ENCODE results near the gene BPHL. TPM values are rescaled to one million over a fixed set of nuclear protein-coding genes. Genes with fewer than 3 reads are reported as not detected.
"Not testable (repeated sequence)": the region's sequence is repeated elsewhere in the genome, so short reads cannot be mapped to it uniquely, and the experiment has no call there.

BPHL gene
- total RNA-seq, 2 donors from 2014 or later, result 13.4 to 31.7 TPM

DNA sequence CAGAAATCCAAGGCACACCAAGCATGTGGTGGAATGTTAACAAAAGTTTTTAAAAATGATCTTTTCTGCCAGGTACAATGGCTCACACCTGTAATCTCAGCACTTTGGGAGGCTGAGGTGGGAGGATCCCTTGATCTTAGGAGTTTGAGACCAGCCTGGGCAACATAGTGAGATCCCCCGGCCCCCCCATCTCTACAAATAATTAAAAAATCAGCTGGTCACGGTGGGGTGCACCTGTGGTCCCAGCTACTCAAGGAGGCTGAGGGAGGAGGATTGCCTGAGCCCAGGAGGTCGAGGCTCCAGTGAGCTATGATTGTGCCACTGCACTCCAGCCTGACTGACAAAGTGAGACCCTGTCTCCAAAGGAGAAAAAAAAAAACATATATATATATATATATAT is 42.2 kb upstream of the BPHL start:
- TF ChIP-seq, protein P1, sequence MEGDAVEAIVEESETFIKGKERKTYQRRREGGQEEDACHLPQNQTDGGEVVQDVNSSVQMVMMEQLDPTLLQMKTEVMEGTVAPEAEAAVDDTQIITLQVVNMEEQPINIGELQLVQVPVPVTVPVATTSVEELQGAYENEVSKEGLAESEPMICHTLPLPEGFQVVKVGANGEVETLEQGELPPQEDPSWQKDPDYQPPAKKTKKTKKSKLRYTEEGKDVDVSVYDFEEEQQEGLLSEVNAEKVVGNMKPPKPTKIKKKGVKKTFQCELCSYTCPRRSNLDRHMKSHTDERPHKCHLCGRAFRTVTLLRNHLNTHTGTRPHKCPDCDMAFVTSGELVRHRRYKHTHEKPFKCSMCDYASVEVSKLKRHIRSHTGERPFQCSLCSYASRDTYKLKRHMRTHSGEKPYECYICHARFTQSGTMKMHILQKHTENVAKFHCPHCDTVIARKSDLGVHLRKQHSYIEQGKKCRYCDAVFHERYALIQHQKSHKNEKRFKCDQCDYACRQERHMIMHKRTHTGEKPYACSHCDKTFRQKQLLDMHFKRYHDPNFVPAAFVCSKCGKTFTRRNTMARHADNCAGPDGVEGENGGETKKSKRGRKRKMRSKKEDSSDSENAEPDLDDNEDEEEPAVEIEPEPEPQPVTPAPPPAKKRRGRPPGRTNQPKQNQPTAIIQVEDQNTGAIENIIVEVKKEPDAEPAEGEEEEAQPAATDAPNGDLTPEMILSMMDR (IDR thresholded peaks at IDR 0.05), result no peak
- no peak for DNase-seq
- intact Hi-C loops (cut with DNase I), result no loop called here
- no peak overlapping the region for H3K27ac ChIP-seq
- peaks cover 16% of the 10 kb centered on the region for H3K36me3 ChIP-seq
- H3K9me3 ChIP-seq, result no peaks in the 10 kb centered on the region
- H3K4me3 ChIP-seq, result no peak overlapping the region
- no peak overlapping the region for H3K9ac ChIP-seq (ENCODE audit: low read depth in 2 of 2, low read length in 2 of 2)
- H3K4me1 ChIP-seq, result no peaks in the 10 kb centered on the region
- no peaks in the 10 kb centered on the region for H3K27me3 ChIP-seq

DNA sequence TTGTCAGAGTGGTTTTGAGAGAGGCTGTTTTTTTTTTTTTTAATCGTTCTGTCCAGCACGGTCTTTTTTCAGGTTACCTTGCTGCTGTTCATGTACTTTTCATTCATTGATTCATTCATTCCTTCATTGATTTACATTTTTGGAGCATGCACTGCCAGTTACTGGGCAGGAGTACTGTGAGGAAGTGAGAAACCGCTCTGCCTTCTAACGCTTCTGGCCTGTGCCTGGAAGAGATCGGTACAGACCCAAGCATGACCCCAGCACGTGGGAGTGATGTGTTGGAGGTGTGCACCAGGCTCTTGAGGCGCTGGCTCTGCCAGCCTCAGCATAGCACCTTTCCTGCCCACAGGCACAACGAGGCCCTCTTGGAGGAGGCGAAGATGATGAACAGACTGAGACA is 41.1 kb upstream of the BPHL start:
- H3K27ac ChIP-seq, result no peak overlapping the region

DNA sequence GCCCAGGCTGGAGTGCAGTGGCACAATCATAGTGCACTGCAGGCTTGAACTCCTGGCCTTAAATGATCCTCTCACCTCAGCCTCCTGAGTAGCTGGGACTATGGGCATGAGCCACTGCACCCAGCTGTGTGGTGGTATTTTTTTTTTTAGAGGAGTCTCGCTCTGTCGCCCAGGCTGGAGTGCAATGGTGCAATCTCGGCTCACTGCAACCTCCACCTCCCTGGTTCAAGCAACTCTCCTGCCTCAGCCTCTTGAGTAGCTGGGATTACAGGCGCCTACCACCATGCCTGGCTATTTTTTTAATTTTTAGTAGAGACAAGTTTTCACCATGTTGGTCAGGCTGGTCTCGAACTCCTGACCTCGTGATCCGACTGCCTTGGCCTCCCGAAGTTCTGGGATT is 39.6 kb upstream of the BPHL start:
- H3K4me3 ChIP-seq; DNase-seq; H3K27ac ChIP-seq; H3K9ac ChIP-seq (ENCODE audit: low read depth in 2 of 2, low read length in 2 of 2); H3K27me3 ChIP-seq; intact Hi-C loops (cut with DNase I); H3K9me3 ChIP-seq; H3K4me1 ChIP-seq: not testable (repeated sequence)
- peaks cover 16% of the 10 kb centered on the region for H3K36me3 ChIP-seq

More for the DNA sequence above, 41.1 kb upstream of the BPHL start:
- Histone ChIP-seq H3K27me3 (no peaks in the 10 kb centered on the region), H3K4me3 (no peak overlapping the region), H3K9ac (ENCODE audit: low read depth in 2 of 2, low read length in 2 of 2) (no peak overlapping the region), H3K4me1 (no peaks in the 10 kb centered on the region), H3K36me3 (peaks cover 16% of the 10 kb centered on the region), H3K9me3 (no peaks in the 10 kb centered on the region)
- TF ChIP-seq, protein P1 (IDR thresholded peaks at IDR 0.05), result no peak
- DNase-seq, result no peak
- intact Hi-C loops (cut with DNase I), result no loop called here

DNA sequence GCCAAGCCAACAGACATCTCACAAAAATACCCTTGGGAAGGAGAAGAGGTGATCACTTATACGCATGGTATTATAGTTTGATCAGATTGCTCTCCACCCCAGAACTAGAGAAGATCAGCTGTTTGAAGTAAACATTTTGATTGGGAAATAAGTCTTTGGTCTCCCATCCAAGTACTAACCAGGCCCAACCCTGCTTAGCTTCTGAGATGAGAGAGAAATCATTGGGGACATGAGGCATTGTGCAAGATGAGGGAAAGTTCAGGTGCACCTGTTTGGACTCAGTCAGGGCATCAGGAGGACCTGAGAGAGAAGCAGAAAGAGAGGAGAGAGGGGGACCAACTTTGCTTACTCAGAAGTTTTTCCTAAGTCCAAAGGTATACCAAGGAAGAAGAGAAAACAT is 38.8 kb upstream of the BPHL start:
- TF ChIP-seq, protein P1 (IDR thresholded peaks at IDR 0.05), result no peak
- Histone ChIP-seq H3K4me1 (no peaks in the 10 kb centered on the region), H3K4me3 (no peak overlapping the region), H3K9ac (ENCODE audit: low read depth in 2 of 2, low read length in 2 of 2) (no peak overlapping the region), H3K27ac (no peak overlapping the region), H3K27me3 (no peaks in the 10 kb centered on the region), H3K9me3 (no peaks in the 10 kb centered on the region), H3K36me3 (peaks cover 16% of the 10 kb centered on the region)
- intact Hi-C loops (cut with DNase I), result no loop called here
- DNase-seq, result no peak

DNA sequence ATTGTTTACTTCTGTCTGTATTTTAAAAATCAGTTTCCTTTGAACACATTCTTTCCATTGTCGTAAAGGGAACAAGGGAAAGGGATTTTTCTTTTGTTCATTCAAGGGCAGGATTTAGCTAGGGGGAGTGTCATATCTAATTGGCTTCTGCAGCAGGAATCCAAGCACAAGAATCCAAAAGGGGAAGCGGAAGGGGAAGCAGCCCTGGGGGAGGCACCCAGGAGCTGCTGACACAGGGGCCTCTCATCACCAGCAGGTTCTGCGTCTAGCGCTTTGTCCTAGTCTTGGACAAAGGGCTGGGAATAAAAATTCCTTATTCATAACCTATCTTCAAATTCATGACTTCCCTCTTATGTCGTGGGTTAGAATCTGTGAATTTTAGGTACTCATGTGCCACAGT is 36.6 kb upstream of the BPHL start:
- DNase-seq, result no peak

DNA sequence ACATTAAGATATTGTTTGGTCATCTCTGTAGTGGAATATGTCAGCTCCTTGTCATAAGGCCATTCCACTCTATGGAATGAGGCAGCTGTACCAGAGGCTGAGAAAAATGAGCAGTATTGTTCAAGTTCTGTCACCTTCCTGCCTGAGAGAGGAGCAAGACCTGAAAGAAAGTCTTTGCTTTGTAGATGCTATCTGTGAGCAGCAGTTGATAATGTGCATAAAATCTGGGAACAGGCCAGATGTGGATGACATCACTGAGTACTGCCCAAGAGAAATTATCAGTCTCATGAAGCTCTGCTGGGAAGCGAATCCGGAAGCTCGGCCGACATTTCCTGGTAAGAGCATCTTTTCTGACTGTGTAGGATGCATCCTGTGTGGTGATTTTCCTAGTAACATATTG is 33.4 kb upstream of the BPHL start:
- DNase-seq, result no peak
- H3K27me3 ChIP-seq, result no peaks in the 10 kb centered on the region
- intact Hi-C loops (cut with DNase I), result no loop called here
- H3K27ac ChIP-seq, result no peak overlapping the region
- H3K4me1 ChIP-seq, result no peaks in the 10 kb centered on the region
- H3K4me3 ChIP-seq, result no peak overlapping the region
- peaks cover 31% of the 10 kb centered on the region for H3K36me3 ChIP-seq
- TF ChIP-seq, protein P1 (IDR thresholded peaks at IDR 0.05), result no peak
- no peaks in the 10 kb centered on the region for H3K9me3 ChIP-seq
- no peak overlapping the region for H3K9ac ChIP-seq (ENCODE audit: low read depth in 2 of 2, low read length in 2 of 2)

More for the DNA sequence above, 36.6 kb upstream of the BPHL start:
- TF ChIP-seq, protein P1 (IDR thresholded peaks at IDR 0.05), result no peak
- intact Hi-C loops (cut with DNase I), result no loop called here
- no peak overlapping the region for H3K9ac ChIP-seq (ENCODE audit: low read depth in 2 of 2, low read length in 2 of 2)
- no peaks in the 10 kb centered on the region for H3K4me1 ChIP-seq
- H3K9me3 ChIP-seq, result no peaks in the 10 kb centered on the region
- peaks cover 21% of the 10 kb centered on the region for H3K36me3 ChIP-seq
- no peaks in the 10 kb centered on the region for H3K27me3 ChIP-seq
- H3K4me3 ChIP-seq, result no peak overlapping the region
- H3K27ac ChIP-seq, result no peak overlapping the region

Measured in colonic mucosa (tissue), 4 donors.